HUES6 (cell line): Measurements from ENCODE around the gene KDM1B.

ENCODE experiments used
- H3K27ac ChIP-seq: 2 replicates; pipeline ENCODE4 v1.7.0; 2013; ENCODE audit warnings: low read depth, mild to moderate bottlenecking, low read length, inconsistent platforms
- H3K27me3 ChIP-seq: 2 replicates; pipeline ENCODE4 v1.6.1; 2013; ENCODE audit warnings: low read length; ENCODE audit not compliant: control insufficient read depth, insufficient read depth
- H3K36me3 ChIP-seq: 2 replicates; pipeline ENCODE4 v1.6.1; 2013; ENCODE audit warnings: low read length; ENCODE audit not compliant: control insufficient read depth, insufficient read depth
- H3K4me1 ChIP-seq: 2 replicates; pipeline ENCODE4 v1.6.1; 2013; ENCODE audit warnings: low read length; ENCODE audit not compliant: control insufficient read depth, insufficient read depth
- H3K4me3 ChIP-seq: 2 replicates; pipeline ENCODE4 v1.5.1; 2013; ENCODE audit warnings: low read depth, low read length
- H3K9ac ChIP-seq: one replicate; pipeline ENCODE4 v1.6.1; 2013; ENCODE audit warnings: mild to moderate bottlenecking, low read length
- H3K9me3 ChIP-seq: 2 replicates; pipeline ENCODE4 v1.6.1; 2013; ENCODE audit warnings: low read depth, low read length; ENCODE audit not compliant: control insufficient read depth, insufficient read depth

KDM1B gene

GRCh38 chr6:18264923-18265377 lies 109.7 kb downstream of the KDM1B start:
- Histone ChIP-seq H3K9ac (peak overlapping the region; percentile 66), H3K27me3 (peaks cover 8% of the 10 kb centered on the region; the same call in 1 of the 2 replicates), H3K4me1 (peaks cover 27% of the 10 kb centered on the region), H3K4me3 (peak overlapping the region; percentile 53), H3K27ac (no peak overlapping the region), H3K36me3 (peaks cover 13% of the 10 kb centered on the region), H3K9me3 (no peaks in the 10 kb centered on the region)

- Histone ChIP-seq H3K9ac (no peak overlapping the region), H3K27ac (no peak overlapping the region), H3K36me3 (peaks cover 6% of the 10 kb centered on the region), H3K4me3 (no peak overlapping the region), H3K9me3 (no peaks in the 10 kb centered on the region), H3K4me1 (peaks cover 24% of the 10 kb centered on the region), H3K27me3 (peaks cover 8% of the 10 kb centered on the region; the same call in 1 of the 2 replicates)
These were observed 110.7 kb downstream of the KDM1B start for GRCh38 chr6:18265787-18266522.

DNA sequence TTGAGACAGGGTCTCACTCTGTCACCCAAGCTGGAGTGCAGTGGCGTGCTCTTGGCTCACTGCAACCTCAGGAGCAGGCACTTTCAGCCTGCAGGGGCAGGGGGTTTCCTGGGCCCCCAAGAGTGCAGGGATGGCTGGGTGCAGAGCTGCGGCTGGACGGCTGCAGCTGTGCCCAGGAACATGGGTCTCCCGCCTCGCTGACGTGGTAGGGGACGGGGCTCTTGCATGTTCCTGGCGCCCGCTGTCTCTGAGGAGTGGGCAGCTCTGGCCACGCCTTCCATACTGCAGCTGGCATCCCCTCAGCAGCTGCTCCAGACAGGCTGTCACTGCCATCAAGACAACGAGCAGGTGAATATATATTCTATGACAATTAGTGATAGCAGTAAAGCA lies 111.3 kb downstream of the KDM1B start:
- Histone ChIP-seq H3K9ac (no peak overlapping the region), H3K27ac (no peak overlapping the region), H3K27me3 (peaks cover 8% of the 10 kb centered on the region; the same call in 1 of the 2 replicates), H3K9me3 (no peaks in the 10 kb centered on the region), H3K36me3 (peaks cover 5% of the 10 kb centered on the region), H3K4me1 (peaks cover 19% of the 10 kb centered on the region), H3K4me3 (no peak overlapping the region)

GRCh38 chr6:18268066-18268465 lies 112.8 kb downstream of the KDM1B start:
- Histone ChIP-seq H3K36me3 (no peaks in the 10 kb centered on the region; the same call in 1 of the 2 replicates), H3K4me3 (no peak overlapping the region), H3K9ac (no peak overlapping the region), H3K9me3 (no peaks in the 10 kb centered on the region), H3K27ac (no peak overlapping the region), H3K4me1 (peaks cover 11% of the 10 kb centered on the region; the same call in 1 of the 2 replicates), H3K27me3 (peaks cover 8% of the 10 kb centered on the region; the same call in 1 of the 2 replicates)

- Histone ChIP-seq H3K27me3 (peaks cover 8% of the 10 kb centered on the region; the same call in 1 of the 2 replicates), H3K4me1 (peaks cover 11% of the 10 kb centered on the region; the same call in 1 of the 2 replicates), H3K9ac (no peak overlapping the region), H3K27ac (no peak overlapping the region), H3K9me3 (no peaks in the 10 kb centered on the region), H3K4me3 (no peak overlapping the region), H3K36me3 (no peaks in the 10 kb centered on the region)
These were observed 114.0 kb downstream of the KDM1B start for GRCh38 chr6:18269253-18269652.

- Histone ChIP-seq H3K27me3 (peaks cover 8% of the 10 kb centered on the region; the same call in 1 of the 2 replicates), H3K9ac (no peak overlapping the region), H3K4me3 (no peak overlapping the region), H3K4me1 (peaks cover 11% of the 10 kb centered on the region; the same call in 1 of the 2 replicates), H3K36me3 (no peaks in the 10 kb centered on the region), H3K27ac (no peak overlapping the region), H3K9me3 (no peaks in the 10 kb centered on the region)
These were observed 114.5 kb downstream of the KDM1B start for GRCh38 chr6:18269717-18270116.

DNA sequence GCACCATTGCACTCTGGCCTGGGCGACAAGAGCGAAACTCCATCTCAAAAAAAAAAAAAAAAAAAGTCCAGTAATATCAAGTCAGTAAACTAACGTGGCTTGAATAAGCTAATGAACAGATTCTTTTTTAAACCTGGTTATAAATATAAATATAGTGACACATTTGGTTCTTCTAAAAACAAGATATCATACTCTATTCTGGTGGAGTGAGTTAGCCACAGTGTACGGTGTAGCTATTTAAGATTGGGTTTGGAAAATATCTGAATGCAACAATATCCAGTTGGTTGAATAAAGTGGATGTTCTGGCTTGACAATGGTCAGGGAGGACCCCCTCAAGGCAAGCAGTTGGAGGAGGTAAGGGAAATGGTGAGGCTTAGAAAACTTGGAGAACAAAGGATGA lies 115.0 kb downstream of the KDM1B start:
- H3K4me1 ChIP-seq = peaks cover 8% of the 10 kb centered on the region; the same call in 1 of the 2 replicates
- no peaks in the 10 kb centered on the region for H3K36me3 ChIP-seq
- no peak overlapping the region for H3K4me3 ChIP-seq
- no peak overlapping the region for H3K9ac ChIP-seq
- no peak overlapping the region for H3K27ac ChIP-seq
- no peaks in the 10 kb centered on the region for H3K9me3 ChIP-seq
- peaks cover 12% of the 10 kb centered on the region for H3K27me3 ChIP-seq
